GM18519 (cell line): ENCODE measurements around the gene PPP3CB.

Experiments used
- ATAC-seq: cut with Tn5 transposase; IDR thresholded peaks from one replicate; pipeline ENCODE4 v1.9.1; 2021; ENCODE audit warnings: mild to moderate bottlenecking, moderate library complexity; ENCODE audit not compliant: unreplicated experiment, low FRiP score

PPP3CB gene

GRCh38 chr10:73495884-73496674, at the start of gene PPP3CB:
PPP3CB (minus strand) TSS chr10:73496024; CDS start chr10:73495889, 135 bp downstream.
- ATAC-seq, result peak; percentile 41

- ATAC-seq, result no peak
Measured at GRCh38 chr10:73545357-73545756, 49.5 kb upstream of the PPP3CB start.

GRCh38 chr10:73537709-73538108, 41.9 kb upstream of the PPP3CB start:
- ATAC-seq, result no peak

GRCh38 chr10:73537288-73537687, 41.5 kb upstream of the PPP3CB start:
- no peak for ATAC-seq

GRCh38 chr10:73534857-73535256, 39.0 kb upstream of the PPP3CB start:
- no peak for ATAC-seq

GRCh38 chr10:73529089-73529832, 33.4 kb upstream of the PPP3CB start:
- no peak for ATAC-seq

- no peak for ATAC-seq
Measured at GRCh38 chr10:73522263-73522662, 26.4 kb upstream of the PPP3CB start.

- ATAC-seq, result no peak
Measured at GRCh38 chr10:73519336-73519735, 23.5 kb upstream of the PPP3CB start.

GRCh38 chr10:73517166-73517888, 21.5 kb upstream of the PPP3CB start:
- ATAC-seq, result no peak

GRCh38 chr10:73512207-73512743, 16.5 kb upstream of the PPP3CB start:
- ATAC-seq, result no peak

GRCh38 chr10:73509695-73510094, 13.9 kb upstream of the PPP3CB start:
- ATAC-seq, result no peak

- ATAC-seq, result no peak
Measured at GRCh38 chr10:73506491-73506890, 10.7 kb upstream of the PPP3CB start.

- no peak for ATAC-seq
Measured at GRCh38 chr10:73506074-73506473, 10.2 kb upstream of the PPP3CB start.

GRCh38 chr10:73503037-73503436, 7.2 kb upstream of the PPP3CB start:
- no peak for ATAC-seq

GRCh38 chr10:73501651-73502050, 5.8 kb upstream of the PPP3CB start:
- no peak for ATAC-seq

GRCh38 chr10:73497623-73498022, 1.8 kb upstream of the PPP3CB start:
- no peak for ATAC-seq

GRCh38 chr10:73495226-73495883, 469 bp downstream of the PPP3CB start:
- peak; percentile 82 for ATAC-seq

GRCh38 chr10:73494877-73495225, 973 bp downstream of the PPP3CB start:
- no peak for ATAC-seq

- ATAC-seq, result no peak
Measured at GRCh38 chr10:73494213-73494612, 1.6 kb downstream of the PPP3CB start.

GRCh38 chr10:73493781-73494180, 2.0 kb downstream of the PPP3CB start:
- no peak for ATAC-seq
